WTC11 (cell line): ENCODE measurements around the gene SMO. TPM values are rescaled to one million over a fixed set of nuclear protein-coding genes. Genes with fewer than 3 reads are reported as not detected.
"Not testable (repeated sequence)": the region's sequence is repeated elsewhere in the genome, so short reads cannot be mapped to it uniquely, and the experiment has no call there.

Experiments
- ATAC-seq: fragments of 200-7000 bp; cut with Tn5 transposase; 2 replicates; pipeline ENCODE4 v1.10.0; 2021; ENCODE audit warnings: mild to moderate bottlenecking, moderate library complexity
- CTCF ChIA-PET: fragments of 300-600 bp; sonication (Branson Sonifier 250); formaldehyde crosslinking; loops from one replicate; lab custom pipeline; 2021; ENCODE audit warnings: antibody characterized with exemption; lab: Charles Lee
- POLR2A ChIA-PET: fragments of 350-600 bp; sonication (Branson Sonifier 250); formaldehyde crosslinking; loops from one replicate; lab custom pipeline; 2021; ENCODE audit warnings: antibody characterized with exemption; lab: Charles Lee
- DNase-seq: peaks from one replicate; pipeline ENCODE4 v3.0.0; 2021; ENCODE audit warnings: low spot score
- H3K27ac Mint-ChIP-seq: 2 replicates; pipeline ENCODE4 v1.8.0; 2021; ENCODE audit warnings: mixed read lengths
- H3K27me3 Mint-ChIP-seq: 2 replicates; pipeline ENCODE4 v1.8.0; 2021; ENCODE audit warnings: low read depth, mild to moderate bottlenecking, moderate library complexity, mixed read lengths
- H3K36me3 Mint-ChIP-seq: 2 replicates; pipeline ENCODE4 v1.8.0; 2021; ENCODE audit warnings: mixed read lengths
- H3K4me1 Mint-ChIP-seq: 2 replicates; pipeline ENCODE4 v1.8.0; 2022; ENCODE audit warnings: mixed read lengths
- H3K4me3 Mint-ChIP-seq: 2 replicates; pipeline ENCODE4 v1.8.0; 2021; ENCODE audit warnings: mild to moderate bottlenecking, moderate library complexity, mixed read lengths
- H3K9me3 Mint-ChIP-seq: 2 replicates; pipeline ENCODE4 v1.8.0; 2021; ENCODE audit warnings: mixed read lengths
- EMX1 ChIP-seq: fragments of 250-450 bp; sonication (Bioruptor Pico); IDR thresholded peaks from 2 replicates; pipeline ENCODE4 v1.8.0; 2021; ENCODE audit warnings: mild to moderate bottlenecking
- ETV6 ChIP-seq: sonication (generic); formaldehyde crosslinking; IDR thresholded peaks from 2 replicates; pipeline ENCODE4 v1.8.1; 2022; ENCODE audit warnings: mild to moderate bottlenecking, missing genetic modification reagents
- GABPB1 ChIP-seq: sonication (generic); formaldehyde crosslinking; IDR thresholded peaks from 2 replicates; pipeline ENCODE4 v1.8.1; 2023; ENCODE audit warnings: mild to moderate bottlenecking, missing genetic modification reagents
- IRF2 ChIP-seq: sonication (generic); formaldehyde crosslinking; IDR thresholded peaks from 2 replicates; pipeline ENCODE4 v1.8.0; 2022; ENCODE audit warnings: low read depth, missing genetic modification reagents, borderline replicate concordance
- JUN ChIP-seq: sonication (generic); formaldehyde crosslinking; IDR thresholded peaks from 2 replicates; pipeline ENCODE4 v1.8.0; 2023; ENCODE audit warnings: mild to moderate bottlenecking, missing genetic modification reagents
- NFATC4 ChIP-seq: fragments of 250-450 bp; sonication (Bioruptor Pico); IDR thresholded peaks from 2 replicates; pipeline ENCODE4 v1.9.0; 2021; ENCODE audit warnings: mild to moderate bottlenecking
- SMAD3 ChIP-seq: sonication (generic); formaldehyde crosslinking; IDR thresholded peaks from 2 replicates; pipeline ENCODE4 v1.8.0; 2022; ENCODE audit warnings: missing genetic modification reagents, mild to moderate bottlenecking, borderline replicate concordance
- ZNF121 ChIP-seq: sonication (generic); formaldehyde crosslinking; IDR thresholded peaks from 2 replicates; pipeline ENCODE4 v1.8.0; 2023; ENCODE audit warnings: missing genetic modification reagents
- ZNF232 ChIP-seq: sonication (generic); formaldehyde crosslinking; IDR thresholded peaks from 2 replicates; pipeline ENCODE4 v1.8.0; 2022; ENCODE audit warnings: mild to moderate bottlenecking, missing genetic modification reagents
- ZNF396 ChIP-seq: fragments of 250-450 bp; sonication (Bioruptor Pico); IDR thresholded peaks from 2 replicates; pipeline ENCODE4 v1.8.0; 2021; ENCODE audit warnings: mild to moderate bottlenecking, moderate library complexity, borderline replicate concordance
- ZNF423 ChIP-seq: fragments of 250-450 bp; sonication (Bioruptor Pico); IDR thresholded peaks from 2 replicates; pipeline ENCODE4 v2.1.2; 2022; ENCODE audit warnings: mild to moderate bottlenecking, moderate library complexity
- total RNA-seq: library from RNA; stranded (reverse); gene quantifications from 3 replicates; pipeline ENCODE4 v1.2.3, GENCODE V29; 2021
- TF ChIP-seq, protein P1 (sequence below): sonication (generic); formaldehyde crosslinking; IDR thresholded peaks from 2 replicates; pipeline ENCODE4 v1.8.1; 2022; ENCODE audit warnings: mild to moderate bottlenecking, moderate library complexity, missing genetic modification reagents
- TF ChIP-seq, protein P2 (sequence below): fragments of 250-450 bp; sonication (Bioruptor Pico); IDR thresholded peaks from 2 replicates; pipeline ENCODE4 v1.9.0; 2021; ENCODE audit warnings: mild to moderate bottlenecking, borderline replicate concordance
- TF ChIP-seq, protein P3 (sequence below): fragments of 250-450 bp; sonication (Bioruptor Pico); conservative IDR thresholded peaks from 2 replicates; pipeline ENCODE4 v1.9.0; 2021; ENCODE audit warnings: mild to moderate bottlenecking
- TF ChIP-seq, protein P4 (sequence below): sonication (generic); formaldehyde crosslinking; IDR thresholded peaks from 2 replicates; pipeline ENCODE4 v1.8.0; 2022; ENCODE audit warnings: mild to moderate bottlenecking, missing genetic modification reagents
- TF ChIP-seq, protein P5 (sequence below): sonication (generic); formaldehyde crosslinking; IDR thresholded peaks from 2 replicates; pipeline ENCODE4 v1.8.1; 2023; ENCODE audit warnings: mild to moderate bottlenecking, missing genetic modification reagents, borderline replicate concordance
- TF ChIP-seq, protein P6 (sequence below): sonication (generic); formaldehyde crosslinking; IDR thresholded peaks from 2 replicates; pipeline ENCODE4 v1.8.0; 2023; ENCODE audit warnings: missing genetic modification reagents, mild to moderate bottlenecking, borderline replicate concordance
- TF ChIP-seq, protein P7 (sequence below): fragments of 250-450 bp; sonication (Bioruptor Pico); IDR thresholded peaks from 2 replicates; pipeline ENCODE4 v1.9.0; 2021; ENCODE audit warnings: moderate library complexity, mild to moderate bottlenecking, inconsistent platforms, borderline replicate concordance

Gene SMO
- total RNA-seq, 1 experiment from 2014 or later: 56.9 TPM

DNA sequence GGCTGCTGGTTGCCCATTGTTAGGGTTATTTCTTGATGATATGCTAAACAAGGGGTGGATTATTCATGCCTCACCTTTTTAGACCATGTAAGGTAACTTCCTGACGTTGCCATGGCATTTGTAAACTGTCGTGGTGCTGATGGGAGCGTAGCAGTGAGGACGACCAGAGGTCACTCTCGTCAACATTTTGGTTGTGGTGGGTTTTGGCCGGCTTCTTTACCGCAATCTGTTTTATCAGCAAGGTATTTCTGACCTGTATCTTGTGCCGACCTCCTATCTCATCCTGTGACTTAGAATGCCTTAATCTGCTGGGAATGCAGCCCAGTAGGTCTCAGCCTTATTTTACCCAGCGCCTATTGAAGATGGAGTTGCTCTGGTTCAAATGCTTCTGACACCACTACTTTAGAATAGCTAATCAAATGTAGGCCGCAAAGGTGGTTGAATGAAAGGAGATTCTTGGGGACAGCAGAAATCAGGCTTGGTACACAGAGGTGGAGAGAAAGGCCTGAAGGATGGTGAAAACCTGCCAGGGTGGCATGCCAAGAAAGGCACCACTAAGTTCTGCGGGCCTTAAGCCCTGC is 17.9 kb upstream of the SMO start (continued):
- TF ChIP-seq, protein P1, sequence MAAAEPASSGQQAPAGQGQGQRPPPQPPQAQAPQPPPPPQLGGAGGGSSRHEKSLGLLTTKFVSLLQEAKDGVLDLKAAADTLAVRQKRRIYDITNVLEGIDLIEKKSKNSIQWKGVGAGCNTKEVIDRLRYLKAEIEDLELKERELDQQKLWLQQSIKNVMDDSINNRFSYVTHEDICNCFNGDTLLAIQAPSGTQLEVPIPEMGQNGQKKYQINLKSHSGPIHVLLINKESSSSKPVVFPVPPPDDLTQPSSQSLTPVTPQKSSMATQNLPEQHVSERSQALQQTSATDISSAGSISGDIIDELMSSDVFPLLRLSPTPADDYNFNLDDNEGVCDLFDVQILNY (CRISPR knock-in tag): no peak
- TF ChIP-seq ETV6 (CRISPR knock-in tag) (no peak), SMAD3 (CRISPR knock-in tag) (no peak), JUN (CRISPR knock-in tag) (no peak), ZNF423 (CRISPR knock-in tag) (no peak), EMX1 (no peak), ZNF396 (peak; percentile 92; the same call in 1 of the 2 replicates), GABPB1 (no peak), ZNF232 (no peak), ZNF121 (CRISPR knock-in tag) (no peak), IRF2 (CRISPR knock-in tag) (no peak), NFATC4 (CRISPR knock-in tag) (no peak)
- TF ChIP-seq, protein P2, sequence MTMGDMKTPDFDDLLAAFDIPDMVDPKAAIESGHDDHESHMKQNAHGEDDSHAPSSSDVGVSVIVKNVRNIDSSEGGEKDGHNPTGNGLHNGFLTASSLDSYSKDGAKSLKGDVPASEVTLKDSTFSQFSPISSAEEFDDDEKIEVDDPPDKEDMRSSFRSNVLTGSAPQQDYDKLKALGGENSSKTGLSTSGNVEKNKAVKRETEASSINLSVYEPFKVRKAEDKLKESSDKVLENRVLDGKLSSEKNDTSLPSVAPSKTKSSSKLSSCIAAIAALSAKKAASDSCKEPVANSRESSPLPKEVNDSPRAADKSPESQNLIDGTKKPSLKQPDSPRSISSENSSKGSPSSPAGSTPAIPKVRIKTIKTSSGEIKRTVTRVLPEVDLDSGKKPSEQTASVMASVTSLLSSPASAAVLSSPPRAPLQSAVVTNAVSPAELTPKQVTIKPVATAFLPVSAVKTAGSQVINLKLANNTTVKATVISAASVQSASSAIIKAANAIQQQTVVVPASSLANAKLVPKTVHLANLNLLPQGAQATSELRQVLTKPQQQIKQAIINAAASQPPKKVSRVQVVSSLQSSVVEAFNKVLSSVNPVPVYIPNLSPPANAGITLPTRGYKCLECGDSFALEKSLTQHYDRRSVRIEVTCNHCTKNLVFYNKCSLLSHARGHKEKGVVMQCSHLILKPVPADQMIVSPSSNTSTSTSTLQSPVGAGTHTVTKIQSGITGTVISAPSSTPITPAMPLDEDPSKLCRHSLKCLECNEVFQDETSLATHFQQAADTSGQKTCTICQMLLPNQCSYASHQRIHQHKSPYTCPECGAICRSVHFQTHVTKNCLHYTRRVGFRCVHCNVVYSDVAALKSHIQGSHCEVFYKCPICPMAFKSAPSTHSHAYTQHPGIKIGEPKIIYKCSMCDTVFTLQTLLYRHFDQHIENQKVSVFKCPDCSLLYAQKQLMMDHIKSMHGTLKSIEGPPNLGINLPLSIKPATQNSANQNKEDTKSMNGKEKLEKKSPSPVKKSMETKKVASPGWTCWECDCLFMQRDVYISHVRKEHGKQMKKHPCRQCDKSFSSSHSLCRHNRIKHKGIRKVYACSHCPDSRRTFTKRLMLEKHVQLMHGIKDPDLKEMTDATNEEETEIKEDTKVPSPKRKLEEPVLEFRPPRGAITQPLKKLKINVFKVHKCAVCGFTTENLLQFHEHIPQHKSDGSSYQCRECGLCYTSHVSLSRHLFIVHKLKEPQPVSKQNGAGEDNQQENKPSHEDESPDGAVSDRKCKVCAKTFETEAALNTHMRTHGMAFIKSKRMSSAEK: peak; percentile 89
- TF ChIP-seq, protein P3, sequence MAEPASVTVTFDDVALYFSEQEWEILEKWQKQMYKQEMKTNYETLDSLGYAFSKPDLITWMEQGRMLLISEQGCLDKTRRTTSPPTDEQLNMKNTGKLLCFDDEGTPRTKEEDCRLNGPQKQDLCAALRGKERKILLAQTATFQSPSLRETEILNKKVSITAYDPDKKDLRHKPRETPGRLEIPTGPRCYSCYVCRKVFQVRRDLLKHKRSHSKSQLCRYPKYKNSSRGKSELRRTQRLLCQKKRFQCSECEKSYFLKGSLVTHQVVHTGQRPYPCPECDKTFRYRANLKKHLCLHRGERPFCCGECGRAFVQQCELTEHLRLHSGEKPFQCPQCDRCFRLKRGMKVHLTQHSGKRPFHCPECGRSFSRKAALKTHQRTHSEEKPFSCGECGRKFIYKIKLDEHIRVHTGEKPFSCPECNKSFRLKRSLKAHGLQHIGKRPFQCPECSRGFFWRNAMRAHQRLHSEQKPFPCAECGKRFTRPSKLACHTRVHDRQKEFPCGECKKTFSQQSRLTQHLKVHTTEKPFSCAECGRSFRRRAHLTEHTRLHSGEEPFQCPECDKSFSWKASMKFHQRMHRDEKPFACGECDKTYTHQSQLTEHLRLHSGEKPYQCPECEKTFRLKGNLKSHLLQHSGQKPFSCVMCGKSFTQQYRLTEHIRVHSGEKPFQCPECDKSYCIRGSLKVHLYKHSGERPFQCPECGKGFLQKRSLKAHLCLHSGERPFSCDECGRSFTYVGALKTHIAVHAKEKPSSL: no peak
- TF ChIP-seq, protein P4, sequence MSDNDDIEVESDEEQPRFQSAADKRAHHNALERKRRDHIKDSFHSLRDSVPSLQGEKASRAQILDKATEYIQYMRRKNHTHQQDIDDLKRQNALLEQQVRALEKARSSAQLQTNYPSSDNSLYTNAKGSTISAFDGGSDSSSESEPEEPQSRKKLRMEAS (CRISPR knock-in tag): 0 out of 2 replicates have a peak, but pooled peaks have one; percentile 36
- TF ChIP-seq, protein P5, sequence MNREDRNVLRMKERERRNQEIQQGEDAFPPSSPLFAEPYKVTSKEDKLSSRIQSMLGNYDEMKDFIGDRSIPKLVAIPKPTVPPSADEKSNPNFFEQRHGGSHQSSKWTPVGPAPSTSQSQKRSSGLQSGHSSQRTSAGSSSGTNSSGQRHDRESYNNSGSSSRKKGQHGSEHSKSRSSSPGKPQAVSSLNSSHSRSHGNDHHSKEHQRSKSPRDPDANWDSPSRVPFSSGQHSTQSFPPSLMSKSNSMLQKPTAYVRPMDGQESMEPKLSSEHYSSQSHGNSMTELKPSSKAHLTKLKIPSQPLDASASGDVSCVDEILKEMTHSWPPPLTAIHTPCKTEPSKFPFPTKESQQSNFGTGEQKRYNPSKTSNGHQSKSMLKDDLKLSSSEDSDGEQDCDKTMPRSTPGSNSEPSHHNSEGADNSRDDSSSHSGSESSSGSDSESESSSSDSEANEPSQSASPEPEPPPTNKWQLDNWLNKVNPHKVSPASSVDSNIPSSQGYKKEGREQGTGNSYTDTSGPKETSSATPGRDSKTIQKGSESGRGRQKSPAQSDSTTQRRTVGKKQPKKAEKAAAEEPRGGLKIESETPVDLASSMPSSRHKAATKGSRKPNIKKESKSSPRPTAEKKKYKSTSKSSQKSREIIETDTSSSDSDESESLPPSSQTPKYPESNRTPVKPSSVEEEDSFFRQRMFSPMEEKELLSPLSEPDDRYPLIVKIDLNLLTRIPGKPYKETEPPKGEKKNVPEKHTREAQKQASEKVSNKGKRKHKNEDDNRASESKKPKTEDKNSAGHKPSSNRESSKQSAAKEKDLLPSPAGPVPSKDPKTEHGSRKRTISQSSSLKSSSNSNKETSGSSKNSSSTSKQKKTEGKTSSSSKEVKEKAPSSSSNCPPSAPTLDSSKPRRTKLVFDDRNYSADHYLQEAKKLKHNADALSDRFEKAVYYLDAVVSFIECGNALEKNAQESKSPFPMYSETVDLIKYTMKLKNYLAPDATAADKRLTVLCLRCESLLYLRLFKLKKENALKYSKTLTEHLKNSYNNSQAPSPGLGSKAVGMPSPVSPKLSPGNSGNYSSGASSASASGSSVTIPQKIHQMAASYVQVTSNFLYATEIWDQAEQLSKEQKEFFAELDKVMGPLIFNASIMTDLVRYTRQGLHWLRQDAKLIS (CRISPR knock-in tag): no peak
- TF ChIP-seq, protein P6, sequence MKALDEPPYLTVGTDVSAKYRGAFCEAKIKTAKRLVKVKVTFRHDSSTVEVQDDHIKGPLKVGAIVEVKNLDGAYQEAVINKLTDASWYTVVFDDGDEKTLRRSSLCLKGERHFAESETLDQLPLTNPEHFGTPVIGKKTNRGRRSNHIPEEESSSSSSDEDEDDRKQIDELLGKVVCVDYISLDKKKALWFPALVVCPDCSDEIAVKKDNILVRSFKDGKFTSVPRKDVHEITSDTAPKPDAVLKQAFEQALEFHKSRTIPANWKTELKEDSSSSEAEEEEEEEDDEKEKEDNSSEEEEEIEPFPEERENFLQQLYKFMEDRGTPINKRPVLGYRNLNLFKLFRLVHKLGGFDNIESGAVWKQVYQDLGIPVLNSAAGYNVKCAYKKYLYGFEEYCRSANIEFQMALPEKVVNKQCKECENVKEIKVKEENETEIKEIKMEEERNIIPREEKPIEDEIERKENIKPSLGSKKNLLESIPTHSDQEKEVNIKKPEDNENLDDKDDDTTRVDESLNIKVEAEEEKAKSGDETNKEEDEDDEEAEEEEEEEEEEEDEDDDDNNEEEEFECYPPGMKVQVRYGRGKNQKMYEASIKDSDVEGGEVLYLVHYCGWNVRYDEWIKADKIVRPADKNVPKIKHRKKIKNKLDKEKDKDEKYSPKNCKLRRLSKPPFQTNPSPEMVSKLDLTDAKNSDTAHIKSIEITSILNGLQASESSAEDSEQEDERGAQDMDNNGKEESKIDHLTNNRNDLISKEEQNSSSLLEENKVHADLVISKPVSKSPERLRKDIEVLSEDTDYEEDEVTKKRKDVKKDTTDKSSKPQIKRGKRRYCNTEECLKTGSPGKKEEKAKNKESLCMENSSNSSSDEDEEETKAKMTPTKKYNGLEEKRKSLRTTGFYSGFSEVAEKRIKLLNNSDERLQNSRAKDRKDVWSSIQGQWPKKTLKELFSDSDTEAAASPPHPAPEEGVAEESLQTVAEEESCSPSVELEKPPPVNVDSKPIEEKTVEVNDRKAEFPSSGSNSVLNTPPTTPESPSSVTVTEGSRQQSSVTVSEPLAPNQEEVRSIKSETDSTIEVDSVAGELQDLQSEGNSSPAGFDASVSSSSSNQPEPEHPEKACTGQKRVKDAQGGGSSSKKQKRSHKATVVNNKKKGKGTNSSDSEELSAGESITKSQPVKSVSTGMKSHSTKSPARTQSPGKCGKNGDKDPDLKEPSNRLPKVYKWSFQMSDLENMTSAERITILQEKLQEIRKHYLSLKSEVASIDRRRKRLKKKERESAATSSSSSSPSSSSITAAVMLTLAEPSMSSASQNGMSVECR (CRISPR knock-in tag): no peak
- TF ChIP-seq, protein P7, sequence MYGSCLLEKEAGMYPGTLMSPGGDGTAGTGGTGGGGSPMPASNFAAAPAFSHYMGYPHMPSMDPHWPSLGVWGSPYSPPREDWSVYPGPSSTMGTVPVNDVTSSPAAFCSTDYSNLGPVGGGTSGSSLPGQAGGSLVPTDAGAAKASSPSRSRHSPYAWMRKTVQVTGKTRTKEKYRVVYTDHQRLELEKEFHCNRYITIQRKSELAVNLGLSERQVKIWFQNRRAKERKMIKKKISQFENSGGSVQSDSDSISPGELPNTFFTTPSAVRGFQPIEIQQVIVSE: no peak
- TF ChIP-seq, all 79 proteins: peak for 5

DNA sequence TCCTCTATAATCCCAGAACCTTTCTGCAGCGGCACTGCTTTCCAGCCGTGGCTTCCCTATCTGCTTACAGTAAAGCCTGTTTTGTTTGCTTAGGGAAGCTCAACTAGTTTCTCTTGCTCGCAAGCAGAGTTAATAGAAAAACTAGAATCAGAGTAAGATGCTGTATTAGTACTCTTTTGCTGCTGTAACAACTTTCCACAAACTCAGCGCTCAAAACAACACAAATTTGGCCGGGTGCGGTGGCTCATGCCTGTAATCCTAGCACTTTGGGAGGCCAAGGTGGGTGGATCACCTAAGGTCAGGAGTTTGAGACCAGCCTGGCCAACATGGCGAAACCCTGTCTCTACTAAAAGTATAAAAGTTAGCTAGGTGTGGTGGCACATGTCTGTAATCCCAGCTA is 14.6 kb upstream of the SMO start:
- H3K36me3 Mint-ChIP-seq, DNase-seq, ATAC-seq, H3K27ac Mint-ChIP-seq, H3K4me3 Mint-ChIP-seq, H3K9me3 Mint-ChIP-seq, POLR2A ChIA-PET, H3K27me3 Mint-ChIP-seq: not testable (repeated sequence)
- CTCF ChIA-PET: interaction anchor here (0.7 kb wide), 1 partner anchor 40 kb away, joined by 3 read pairs; no protein-coding TSS in a partner anchor
- H3K4me1 Mint-ChIP-seq: peaks cover 23% of the 10 kb centered on the region
